ENCODE measurements around the gene CTDSPL. TPM values are rescaled to one million over a fixed set of nuclear protein-coding genes. Genes with fewer than 3 reads are reported as not detected.
A peak's percentile ranks its signal among the peaks of the same experiment; 100 is the strongest.

CTDSPL gene
- total RNA-seq, 4 donors from 2014 or later, result 78.9 to 130 (median 111) TPM

DNA sequence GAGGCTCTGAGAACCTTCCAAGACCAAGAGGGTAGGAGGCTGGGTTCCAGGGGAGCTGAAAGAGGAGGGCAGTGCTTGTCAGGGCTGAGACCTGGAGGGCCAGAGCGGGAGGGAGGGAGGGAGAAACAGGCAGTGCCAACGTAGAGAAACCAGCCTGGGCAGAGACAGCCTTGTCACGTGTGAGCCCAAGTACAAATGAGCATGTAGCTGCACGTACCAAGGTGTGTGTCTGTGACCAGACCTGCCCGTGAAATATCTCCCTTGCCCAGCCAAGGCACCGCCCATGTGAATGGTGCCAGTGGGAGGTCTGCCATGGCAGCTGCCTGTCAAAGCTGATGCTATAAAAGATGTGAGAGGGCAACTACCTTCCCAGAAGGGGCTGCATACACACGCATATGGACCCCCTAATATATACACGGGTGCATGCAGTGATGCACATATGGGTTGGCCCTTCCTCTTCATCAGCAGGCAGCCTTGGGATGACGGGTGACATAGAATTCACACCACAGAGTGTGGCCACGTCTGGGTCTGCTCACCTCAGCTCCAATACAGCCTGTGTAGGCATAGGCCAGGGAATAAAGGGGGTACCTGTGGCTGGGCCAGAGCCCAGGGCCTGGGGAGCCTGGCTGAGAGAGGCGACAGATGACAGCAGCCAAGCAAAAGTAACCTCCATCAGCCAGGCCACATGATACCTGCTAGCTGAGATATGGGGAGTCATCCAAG, 7.8 kb upstream of the CTDSPL start:
- Histone ChIP-seq H3K27ac (peak overlapping the region; percentile 71), H3K36me3 (peaks cover 9% of the 10 kb centered on the region), H3K27me3 (no peaks in the 10 kb centered on the region), H3K4me1 (peaks cover 62% of the 10 kb centered on the region), H3K4me3 (no peak overlapping the region), H3K9me3 (no peaks in the 10 kb centered on the region)
- no peak for DNase-seq (ENCODE audit: low spot score in 2 of 2)
- WGBS, result 66% methylated on average over 11 of the region's 11 CpGs
- TF ChIP-seq POLR2AphosphoS5 (IDR thresholded peaks at IDR 0.05) (peak in 1 of 3 donors; percentile 78), EP300 (IDR thresholded peaks at IDR 0.05) (no peak)

DNA sequence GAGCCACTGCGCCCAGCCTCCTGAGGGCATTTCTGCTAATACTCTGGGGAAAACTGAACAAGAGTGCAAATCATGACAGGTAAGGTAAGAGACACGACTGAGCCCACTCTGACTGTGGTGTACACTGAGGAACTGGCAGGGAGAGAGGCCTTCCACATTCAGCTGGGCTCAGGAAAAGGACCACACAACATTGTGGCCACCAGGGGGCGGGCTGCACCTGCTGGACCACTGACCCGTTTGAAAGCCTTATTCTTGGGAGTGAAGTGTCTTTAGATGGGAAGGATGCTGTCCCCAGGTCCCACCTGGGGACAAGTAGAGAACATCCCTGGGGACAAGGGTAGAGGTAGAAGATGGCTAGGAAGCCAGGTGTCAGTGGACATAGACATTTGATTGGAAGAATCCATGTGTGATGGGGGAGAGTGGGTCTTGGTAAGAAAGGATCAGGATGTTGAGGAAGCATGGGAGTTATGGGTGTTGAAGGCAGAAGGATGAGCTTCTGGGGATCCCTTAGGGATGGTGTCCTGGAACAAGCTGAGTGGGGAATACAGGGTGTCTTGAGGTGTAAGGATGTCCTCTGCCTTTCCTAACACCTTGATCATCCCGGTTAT, 6.2 kb upstream of the CTDSPL start:
- TF ChIP-seq, protein P1, sequence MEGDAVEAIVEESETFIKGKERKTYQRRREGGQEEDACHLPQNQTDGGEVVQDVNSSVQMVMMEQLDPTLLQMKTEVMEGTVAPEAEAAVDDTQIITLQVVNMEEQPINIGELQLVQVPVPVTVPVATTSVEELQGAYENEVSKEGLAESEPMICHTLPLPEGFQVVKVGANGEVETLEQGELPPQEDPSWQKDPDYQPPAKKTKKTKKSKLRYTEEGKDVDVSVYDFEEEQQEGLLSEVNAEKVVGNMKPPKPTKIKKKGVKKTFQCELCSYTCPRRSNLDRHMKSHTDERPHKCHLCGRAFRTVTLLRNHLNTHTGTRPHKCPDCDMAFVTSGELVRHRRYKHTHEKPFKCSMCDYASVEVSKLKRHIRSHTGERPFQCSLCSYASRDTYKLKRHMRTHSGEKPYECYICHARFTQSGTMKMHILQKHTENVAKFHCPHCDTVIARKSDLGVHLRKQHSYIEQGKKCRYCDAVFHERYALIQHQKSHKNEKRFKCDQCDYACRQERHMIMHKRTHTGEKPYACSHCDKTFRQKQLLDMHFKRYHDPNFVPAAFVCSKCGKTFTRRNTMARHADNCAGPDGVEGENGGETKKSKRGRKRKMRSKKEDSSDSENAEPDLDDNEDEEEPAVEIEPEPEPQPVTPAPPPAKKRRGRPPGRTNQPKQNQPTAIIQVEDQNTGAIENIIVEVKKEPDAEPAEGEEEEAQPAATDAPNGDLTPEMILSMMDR (IDR thresholded peaks at IDR 0.05), result peak; percentile 79 to 82
- no peak for TF ChIP-seq POLR2A (IDR thresholded peaks at IDR 0.05)
- WGBS, result 24% methylated on average over 4 of the region's 5 CpGs
- H3K4me1 ChIP-seq, result peaks cover 68% of the 10 kb centered on the region
- DNase-seq (ENCODE audit: low spot score in 2 of 2), result peak; percentile 91 to 94
- no peak overlapping the region for H3K4me3 ChIP-seq
- no peaks in the 10 kb centered on the region for H3K27me3 ChIP-seq
- H3K27ac ChIP-seq, result no peak overlapping the region
- peaks cover 6% of the 10 kb centered on the region for H3K36me3 ChIP-seq
- no peaks in the 10 kb centered on the region for H3K9me3 ChIP-seq

DNA sequence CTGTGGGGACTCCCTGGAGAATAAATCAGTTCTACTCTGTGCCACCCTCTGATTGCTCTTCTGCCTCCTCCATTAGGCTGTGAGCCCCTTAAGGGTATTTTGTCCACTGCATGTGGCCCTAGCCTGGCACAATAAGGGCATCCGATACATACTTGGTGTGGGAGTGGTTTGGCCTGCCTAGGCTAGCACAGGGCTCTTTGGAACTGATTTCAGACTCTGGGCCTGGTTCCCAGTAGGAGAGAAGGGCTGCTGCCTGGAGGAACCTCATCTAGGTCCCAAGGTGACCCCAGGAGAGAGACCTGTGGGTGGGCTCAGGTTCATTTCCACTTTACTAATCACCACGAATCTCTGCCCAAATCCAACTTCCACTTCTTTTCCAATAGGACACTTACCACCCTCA, 5.3 kb upstream of the CTDSPL start:
- no peak overlapping the region for H3K4me3 ChIP-seq
- WGBS, result 47% methylated on average over 2 of the region's 2 CpGs
- H3K27ac ChIP-seq, result peak overlapping the region; percentile 25
- H3K4me1 ChIP-seq, result peaks cover 76% of the 10 kb centered on the region
- TF ChIP-seq, protein P1 (IDR thresholded peaks at IDR 0.05), result no peak
- TF ChIP-seq EP300 (IDR thresholded peaks at IDR 0.05) (no peak), POLR2AphosphoS5 (IDR thresholded peaks at IDR 0.05) (no peak), POLR2A (IDR thresholded peaks at IDR 0.05) (no peak)
- no peaks in the 10 kb centered on the region for H3K9me3 ChIP-seq
- H3K27me3 ChIP-seq, result no peaks in the 10 kb centered on the region
- no peak for DNase-seq (ENCODE audit: low spot score in 2 of 2)
- H3K36me3 ChIP-seq, result no peaks in the 10 kb centered on the region

DNA sequence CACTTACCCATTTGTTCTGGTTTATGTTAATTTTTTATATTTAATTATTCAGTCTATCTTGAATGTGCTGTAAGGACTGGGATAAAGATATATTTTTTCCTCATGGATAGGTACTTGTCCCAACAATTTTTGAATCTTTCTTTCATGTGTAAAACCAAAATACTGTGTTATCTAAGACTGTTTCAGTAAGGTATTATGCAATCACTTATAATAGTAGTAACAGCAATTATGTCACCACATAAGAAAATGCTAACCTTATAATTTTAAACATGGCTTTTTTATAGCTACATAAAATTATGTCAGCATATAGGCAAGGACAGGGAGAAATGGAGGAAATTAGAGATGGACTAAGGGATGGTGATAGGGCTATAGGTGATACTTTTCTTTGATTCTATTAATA, 2.9 kb upstream of the CTDSPL start:
- H3K4me1 ChIP-seq, result peaks cover 74% of the 10 kb centered on the region
- H3K27ac ChIP-seq, result no peak overlapping the region
- H3K36me3 ChIP-seq, result no peaks in the 10 kb centered on the region
- no peak for TF ChIP-seq POLR2A (IDR thresholded peaks at IDR 0.05)
- TF ChIP-seq, protein P1 (IDR thresholded peaks at IDR 0.05), result no peak
- no peak for TF ChIP-seq POLR2AphosphoS5 (IDR thresholded peaks at IDR 0.05)
- TF ChIP-seq EP300 (IDR thresholded peaks at IDR 0.05), result no peak
- H3K27me3 ChIP-seq, result no peaks in the 10 kb centered on the region
- no peak overlapping the region for H3K4me3 ChIP-seq
- no peak for DNase-seq (ENCODE audit: low spot score in 2 of 2)
- no peaks in the 10 kb centered on the region for H3K9me3 ChIP-seq

DNA sequence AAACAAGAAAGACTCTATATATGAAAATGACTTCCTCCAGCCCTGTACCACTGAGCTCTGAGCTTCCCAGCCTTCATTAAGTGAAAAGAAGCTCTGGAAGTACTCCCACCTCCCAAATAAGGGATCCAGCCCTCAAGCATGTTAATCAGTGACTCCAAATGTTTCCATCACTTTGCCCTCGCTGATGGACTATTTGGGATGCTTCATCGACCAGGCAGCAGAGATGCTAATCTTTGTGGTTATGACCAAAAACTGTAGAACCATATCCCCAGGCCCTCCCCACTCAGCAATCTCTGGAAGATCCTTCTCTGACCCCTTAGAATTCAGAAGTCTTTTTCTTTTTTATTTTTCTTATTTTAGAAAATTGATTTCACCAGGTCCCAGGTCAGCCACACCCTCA, 2.3 kb upstream of the CTDSPL start:
- H3K4me1 ChIP-seq, result peaks cover 74% of the 10 kb centered on the region
- WGBS, result 72% methylated on average over 2 of the region's 2 CpGs
- no peaks in the 10 kb centered on the region for H3K36me3 ChIP-seq
- H3K27ac ChIP-seq, result peak overlapping the region; percentile 89
- no peaks in the 10 kb centered on the region for H3K9me3 ChIP-seq
- no peak overlapping the region for H3K4me3 ChIP-seq
- TF ChIP-seq EP300 (IDR thresholded peaks at IDR 0.05), result no peak
- TF ChIP-seq POLR2AphosphoS5 (IDR thresholded peaks at IDR 0.05), result no peak
- TF ChIP-seq, protein P1 (IDR thresholded peaks at IDR 0.05), result no peak
- TF ChIP-seq POLR2A (IDR thresholded peaks at IDR 0.05), result no peak
- DNase-seq (ENCODE audit: low spot score in 2 of 2), result no peak
- H3K27me3 ChIP-seq, result no peaks in the 10 kb centered on the region

Measured in suprapubic skin (tissue), 4 donors.